GM21526 (cell line): ENCODE results near the gene LRP4.

Experiments used
- ATAC-seq: cut with Tn5 transposase; IDR thresholded peaks from one replicate; pipeline ENCODE4 v1.9.1; 2021; ENCODE audit warnings: moderate library complexity; ENCODE audit not compliant: unreplicated experiment, low FRiP score

Gene LRP4

GRCh38 chr11:46920755-46921154, 2.4 kb upstream of the LRP4 start:
- no peak for ATAC-seq

- ATAC-seq: no peak
These were observed 601 bp upstream of the LRP4 start for GRCh38 chr11:46918788-46919513.

GRCh38 chr11:46917762-46918082, 628 bp downstream of the LRP4 start:
- no peak for ATAC-seq

DNA sequence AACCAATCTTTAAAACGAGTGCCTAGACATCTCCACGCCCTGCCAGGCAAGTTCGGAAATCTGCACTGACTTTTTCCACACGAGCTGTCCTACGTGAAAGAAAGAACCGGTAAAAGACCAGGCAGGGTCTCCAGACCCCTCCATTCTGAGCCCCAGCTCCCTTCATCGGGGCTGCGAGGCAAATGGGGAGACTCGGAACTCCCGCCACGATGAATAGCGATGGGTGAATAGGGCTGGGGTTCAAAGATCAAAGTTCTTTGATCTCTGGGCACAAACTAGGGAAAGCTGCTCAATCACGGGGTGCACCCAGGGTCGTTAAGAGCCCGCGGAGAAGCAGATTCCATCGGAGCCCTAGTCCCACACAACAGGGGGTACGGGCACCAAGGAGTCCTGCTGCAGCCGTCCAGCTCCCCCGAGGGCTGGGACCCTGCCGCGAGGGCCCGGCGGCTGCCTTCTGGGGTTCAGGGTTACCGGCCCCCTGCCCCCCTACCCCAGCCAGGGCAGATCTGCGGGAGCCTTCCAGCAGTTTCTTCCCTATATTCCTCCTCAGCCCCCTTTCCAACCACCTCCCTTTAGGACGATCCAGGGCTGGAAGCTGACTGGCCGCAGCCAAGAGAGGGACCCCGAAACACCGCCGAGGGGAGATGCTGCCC, 1.1 kb downstream of the LRP4 start:
- ATAC-seq: no peak

DNA sequence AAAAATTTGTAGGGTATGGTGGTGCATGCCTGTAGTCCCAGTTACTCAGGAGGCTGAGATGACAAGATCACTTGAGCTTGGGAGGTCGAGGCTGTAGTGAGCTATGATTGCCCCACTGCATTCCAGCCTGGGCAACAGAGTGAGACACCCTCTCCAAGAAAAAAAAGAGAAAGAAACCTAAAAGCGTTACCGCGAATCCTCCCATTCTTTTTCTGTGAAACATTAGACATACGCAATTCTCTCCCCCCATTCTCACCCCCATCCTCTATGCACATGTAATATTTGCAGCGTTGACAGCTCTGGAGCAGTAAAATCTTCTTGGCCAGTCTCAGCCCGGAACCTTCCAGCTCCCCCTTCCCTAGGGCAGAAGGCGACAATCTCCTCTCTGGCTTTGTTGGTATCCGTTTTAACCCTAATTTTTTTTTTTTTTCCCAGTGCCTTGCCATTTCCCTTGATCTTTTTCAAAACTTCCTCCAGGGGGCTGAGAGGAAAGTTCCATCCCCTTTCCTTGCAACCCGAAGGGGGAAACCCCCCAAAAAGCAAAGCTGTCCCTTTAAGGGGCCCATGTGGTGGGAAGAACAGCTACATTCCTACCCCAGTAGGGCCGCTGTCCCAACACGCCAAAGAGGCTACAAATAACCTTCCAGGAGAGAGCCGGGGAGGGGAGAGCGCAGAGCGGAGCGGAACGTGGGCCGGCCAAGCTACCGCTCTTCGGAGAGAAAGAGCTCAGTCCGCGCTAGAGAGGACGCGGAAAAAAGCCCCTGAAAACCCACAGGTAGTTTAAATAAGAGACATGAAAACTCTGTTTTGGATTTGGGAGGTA, 1.9 kb downstream of the LRP4 start:
- no peak for ATAC-seq

GRCh38 chr11:46914910-46915309, 3.4 kb downstream of the LRP4 start:
- no peak for ATAC-seq

- no peak for ATAC-seq
These were observed 4.0 kb downstream of the LRP4 start for GRCh38 chr11:46914363-46914762.

GRCh38 chr11:46913484-46913883, 4.9 kb downstream of the LRP4 start:
- ATAC-seq: no peak

- no peak for ATAC-seq
These were observed 5.7 kb downstream of the LRP4 start for GRCh38 chr11:46912526-46913150.

- no peak for ATAC-seq
These were observed 10.7 kb downstream of the LRP4 start for GRCh38 chr11:46907606-46908005.

DNA sequence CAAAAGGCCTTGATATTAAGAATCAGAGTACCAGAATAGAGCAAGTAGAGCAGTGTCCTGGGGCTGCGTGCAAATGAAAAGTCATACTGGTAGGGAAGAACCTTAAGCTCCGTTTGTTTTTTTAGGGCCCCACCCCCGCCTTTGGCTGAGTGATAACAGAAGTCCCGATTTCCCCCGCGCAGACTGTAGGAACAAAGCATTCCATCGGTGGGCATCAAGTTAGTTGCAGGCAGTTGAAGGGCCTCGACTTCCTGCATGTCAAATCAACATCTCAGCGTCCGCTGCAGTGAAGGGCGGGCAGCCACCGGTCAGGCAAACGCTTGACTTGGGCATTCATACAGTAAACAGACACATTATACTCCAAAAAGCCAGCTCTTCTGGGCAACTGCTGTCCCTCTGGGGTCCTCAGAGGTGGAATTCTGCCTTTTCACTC, 11.7 kb downstream of the LRP4 start:
- no peak for ATAC-seq

DNA sequence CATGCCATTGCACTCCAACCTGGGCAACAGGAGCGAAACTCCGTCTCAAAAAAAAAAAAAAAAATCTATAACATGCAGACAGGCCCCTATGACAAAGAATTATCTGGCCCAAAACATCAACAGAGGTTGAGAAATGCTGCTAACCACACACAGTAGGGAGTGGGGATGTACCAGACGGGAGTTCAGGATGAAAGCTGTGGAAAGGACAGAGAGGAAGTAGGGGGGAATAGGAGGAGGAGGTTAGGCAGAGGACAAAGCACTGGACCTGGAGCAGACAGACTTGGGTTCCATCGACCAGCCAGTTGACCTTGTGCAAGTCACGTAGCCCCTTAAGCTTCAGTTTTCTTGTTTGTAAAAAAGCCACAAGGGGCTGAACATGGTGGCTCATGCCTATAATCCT, 12.5 kb downstream of the LRP4 start:
- ATAC-seq: no peak

DNA sequence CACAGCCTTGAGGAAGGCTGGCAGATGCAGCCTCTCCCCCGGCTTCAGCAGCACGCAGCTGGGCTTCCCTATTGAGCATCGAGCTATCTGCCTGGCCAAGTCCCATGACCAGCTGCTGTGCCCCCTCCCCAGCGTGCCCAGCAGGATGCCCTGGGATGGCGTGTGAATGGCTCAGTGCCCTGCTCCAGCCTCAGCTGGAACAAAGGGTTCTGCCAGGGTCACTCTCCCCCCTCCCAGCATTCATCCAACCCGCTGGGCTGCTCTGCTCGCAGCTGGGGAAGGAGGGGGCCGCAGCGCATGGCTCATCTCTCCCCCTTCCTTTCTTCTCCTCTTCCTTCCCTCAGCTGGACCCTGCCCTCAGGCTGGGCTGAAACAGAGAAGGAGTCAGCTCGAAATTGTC, 14.5 kb downstream of the LRP4 start:
- no peak for ATAC-seq

- ATAC-seq: no peak
These were observed 15.7 kb downstream of the LRP4 start for GRCh38 chr11:46902694-46903093.

- ATAC-seq: no peak
These were observed 17.2 kb downstream of the LRP4 start for GRCh38 chr11:46901156-46901555.

GRCh38 chr11:46900091-46900746, 18.1 kb downstream of the LRP4 start:
- ATAC-seq: no peak

DNA sequence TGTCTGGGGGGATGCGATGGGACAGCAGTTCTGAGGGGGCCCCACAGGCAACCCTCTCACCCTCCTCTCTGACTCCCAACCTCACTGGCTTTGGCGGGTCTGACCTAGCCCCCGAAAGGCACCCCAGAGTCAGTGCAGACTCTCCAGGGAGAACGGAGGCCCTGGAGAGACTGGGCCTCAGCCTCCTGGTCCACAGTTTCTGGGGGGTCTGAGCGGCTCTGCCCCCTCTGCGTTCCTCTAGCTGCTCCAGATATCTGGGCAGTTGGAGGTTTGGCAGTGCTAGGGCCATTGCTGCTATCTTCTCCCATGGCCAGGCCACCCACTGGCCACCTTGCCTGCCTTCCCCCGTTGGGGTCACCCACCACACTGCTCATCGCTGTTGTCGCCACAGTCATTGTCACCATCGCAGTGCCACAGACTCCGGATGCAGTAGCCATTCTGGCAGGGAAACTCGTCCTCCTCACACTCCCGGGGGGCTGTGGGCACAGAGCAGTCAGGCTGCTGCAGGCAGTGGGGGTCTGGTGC, 18.8 kb downstream of the LRP4 start:
- ATAC-seq: no peak

DNA sequence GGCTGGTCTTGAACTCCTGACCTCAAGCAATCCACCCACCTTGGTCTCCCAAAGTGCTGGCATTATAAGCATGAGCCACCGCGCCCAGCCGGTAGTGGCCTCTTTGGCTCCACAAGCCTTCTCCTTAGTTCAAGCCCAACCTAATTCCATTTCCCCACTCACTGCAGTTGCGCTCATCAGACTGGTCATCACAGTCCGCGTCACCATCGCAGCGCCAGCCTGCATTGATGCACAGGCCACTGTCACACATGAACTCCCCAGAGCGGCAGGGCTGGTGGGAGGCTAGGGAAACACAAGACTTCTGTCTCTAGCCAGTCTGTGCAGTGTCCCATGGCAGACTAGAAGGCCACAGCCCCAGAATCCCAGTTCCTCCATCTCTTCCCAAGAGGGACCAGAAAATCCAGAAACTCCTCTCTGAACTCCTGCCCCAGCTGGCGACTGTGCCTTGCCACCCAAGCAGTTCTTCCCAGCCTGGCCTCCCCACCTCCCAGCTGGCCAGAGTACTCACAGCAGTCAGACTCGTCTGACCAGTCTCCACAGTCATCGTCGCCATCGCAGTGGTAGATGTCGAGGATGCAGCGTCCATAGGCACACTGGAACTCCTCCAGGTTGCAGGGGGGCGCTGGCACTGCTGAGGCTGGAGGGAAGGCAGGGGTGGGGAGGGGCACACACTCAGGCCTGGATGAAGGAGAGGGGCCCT, 19.8 kb downstream of the LRP4 start:
- no peak for ATAC-seq

DNA sequence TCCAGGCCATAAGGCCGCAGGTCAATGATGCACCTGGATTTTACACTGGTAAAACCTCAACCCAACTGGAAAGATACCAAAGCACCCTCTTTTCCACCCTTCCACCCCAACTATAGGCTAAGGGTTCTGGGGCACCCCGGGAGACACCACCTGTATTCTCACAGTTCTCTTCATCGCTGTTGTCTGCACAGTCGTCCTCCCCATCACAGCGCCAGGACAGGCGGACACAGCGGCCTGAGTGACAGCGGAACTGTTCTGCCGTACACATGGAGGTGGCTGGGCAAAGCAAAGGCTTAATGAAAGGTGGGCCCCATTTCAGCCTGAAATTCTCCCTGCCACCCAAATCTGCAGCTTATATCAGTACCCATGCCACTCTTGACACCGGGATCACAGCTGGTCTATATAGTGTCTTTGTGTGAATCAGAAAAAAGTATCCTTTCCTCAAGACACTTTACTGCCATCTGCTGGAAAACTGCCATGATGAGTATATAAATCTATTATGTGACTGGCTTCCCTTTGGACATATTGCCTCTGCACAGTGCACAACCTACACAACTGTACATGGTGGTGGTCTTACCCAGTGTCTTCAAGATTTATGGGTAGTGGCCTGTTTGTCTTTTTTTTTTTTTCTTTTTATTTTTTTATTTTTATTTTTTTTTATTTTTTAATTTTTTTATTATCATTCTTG, 21.5 kb downstream of the LRP4 start:
- no peak for ATAC-seq
